Measurements from ENCODE around the gene NKX3-2. TPM values are rescaled to one million over a fixed set of nuclear protein-coding genes. Genes with fewer than 3 reads are reported as not detected.

The NKX3-2 gene
- total and polyA plus RNA-seq, 12 donors = 0.06 to 0.50 (median 0.24) TPM; not detected in 5

GRCh38 chr4:13535118-13535517, 9.2 kb downstream of the NKX3-2 start:
- H3K27me3 ChIP-seq = peaks cover 90% of the 10 kb centered on the region
- WGBS, 4 donors = 6 to 10% (median 7%) methylated on average over 18 of the region's 18 CpGs

GRCh38 chr4:13534344-13535063, 9.8 kb downstream of the NKX3-2 start:
- Histone ChIP-seq H3K9me3 (replicated peaks in 1 of 3) (no peaks in the 10 kb centered on the region), H3K27me3 (peaks cover 88% of the 10 kb centered on the region), H3K4me3 (no peak overlapping the region), H3K27ac (no peak overlapping the region), H3K36me3 (replicated peaks in 1 of 2) (no peaks in the 10 kb centered on the region), H3K4me1 (replicated peaks in 1 of 2) (no peaks in the 10 kb centered on the region)
- 3 to 6% (median 6%) methylated on average over 28 to 32 of the region's 32 CpGs for WGBS, 4 donors
- DNase-seq = peak in 1 of 7 donors; percentile 17
- TF ChIP-seq POLR2A (IDR thresholded peaks at IDR 0.05) = no peak
- TF ChIP-seq, protein P1, sequence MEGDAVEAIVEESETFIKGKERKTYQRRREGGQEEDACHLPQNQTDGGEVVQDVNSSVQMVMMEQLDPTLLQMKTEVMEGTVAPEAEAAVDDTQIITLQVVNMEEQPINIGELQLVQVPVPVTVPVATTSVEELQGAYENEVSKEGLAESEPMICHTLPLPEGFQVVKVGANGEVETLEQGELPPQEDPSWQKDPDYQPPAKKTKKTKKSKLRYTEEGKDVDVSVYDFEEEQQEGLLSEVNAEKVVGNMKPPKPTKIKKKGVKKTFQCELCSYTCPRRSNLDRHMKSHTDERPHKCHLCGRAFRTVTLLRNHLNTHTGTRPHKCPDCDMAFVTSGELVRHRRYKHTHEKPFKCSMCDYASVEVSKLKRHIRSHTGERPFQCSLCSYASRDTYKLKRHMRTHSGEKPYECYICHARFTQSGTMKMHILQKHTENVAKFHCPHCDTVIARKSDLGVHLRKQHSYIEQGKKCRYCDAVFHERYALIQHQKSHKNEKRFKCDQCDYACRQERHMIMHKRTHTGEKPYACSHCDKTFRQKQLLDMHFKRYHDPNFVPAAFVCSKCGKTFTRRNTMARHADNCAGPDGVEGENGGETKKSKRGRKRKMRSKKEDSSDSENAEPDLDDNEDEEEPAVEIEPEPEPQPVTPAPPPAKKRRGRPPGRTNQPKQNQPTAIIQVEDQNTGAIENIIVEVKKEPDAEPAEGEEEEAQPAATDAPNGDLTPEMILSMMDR (IDR thresholded peaks at IDR 0.05) = no peak
- intact Hi-C loops (cut with DNase I) = no loop called here

More at GRCh38 chr4:13535118-13535517, 9.2 kb downstream of the NKX3-2 start:
- no peak overlapping the region for H3K4me3 ChIP-seq
- DNase-seq = no peak
- H3K4me1 ChIP-seq (replicated peaks in 1 of 2) = peaks cover 0 to 4% of the 10 kb centered on the region in 2 donors
- no peak overlapping the region for H3K27ac ChIP-seq
- intact Hi-C loops (cut with DNase I) = no loop called here
- TF ChIP-seq, protein P1 (IDR thresholded peaks at IDR 0.05) = no peak
- no peaks in the 10 kb centered on the region for H3K9me3 ChIP-seq (replicated peaks in 1 of 3)
- H3K36me3 ChIP-seq (replicated peaks in 1 of 2) = no peaks in the 10 kb centered on the region

DNA sequence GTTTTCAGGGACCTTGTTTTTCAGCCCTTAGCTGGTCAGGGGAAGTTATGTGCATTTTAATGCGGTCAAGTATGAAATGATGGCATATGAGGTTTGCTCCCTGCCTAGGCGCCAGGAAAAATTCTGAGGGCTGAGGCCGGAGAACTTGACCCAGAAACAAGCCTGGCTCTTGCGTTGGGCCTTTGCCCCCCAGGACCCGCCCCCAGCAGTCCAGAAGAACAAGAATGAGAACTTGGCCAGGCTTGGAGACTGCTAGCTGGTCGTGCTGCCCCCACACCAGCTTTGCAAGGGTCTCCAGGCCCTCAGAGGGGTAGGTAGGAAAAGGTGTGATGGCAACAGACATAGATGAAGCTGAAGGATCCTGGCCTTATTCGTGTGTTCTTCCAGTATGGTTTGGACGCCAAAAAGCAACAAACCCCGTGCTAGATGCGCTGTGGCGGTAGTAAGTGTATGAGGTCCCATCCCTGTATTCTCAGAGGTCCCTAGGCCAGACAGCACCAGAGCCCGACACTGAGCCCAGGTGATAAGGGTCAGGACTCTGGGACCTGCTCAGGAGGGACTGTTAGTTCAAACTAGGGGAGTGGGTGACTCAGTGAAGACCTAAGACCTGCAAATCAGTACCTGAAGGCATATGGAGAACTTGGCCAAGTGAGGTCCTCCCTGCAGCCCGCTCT, 10.5 kb downstream of the NKX3-2 start:
- TF ChIP-seq, protein P1 (IDR thresholded peaks at IDR 0.05) = no peak
- intact Hi-C loops (cut with DNase I) = no loop called here
- 13 to 18% (median 15%) methylated on average over 11 to 13 of the region's 13 CpGs for WGBS, 4 donors
- DNase-seq = peak in 1 of 7 donors; percentile 13
- Histone ChIP-seq H3K27me3 (peaks cover 88% of the 10 kb centered on the region), H3K36me3 (replicated peaks in 1 of 2) (no peaks in the 10 kb centered on the region), H3K4me1 (replicated peaks in 1 of 2) (no peaks in the 10 kb centered on the region), H3K27ac (no peak overlapping the region), H3K9me3 (replicated peaks in 1 of 3) (no peaks in the 10 kb centered on the region), H3K4me3 (no peak overlapping the region)

DNA sequence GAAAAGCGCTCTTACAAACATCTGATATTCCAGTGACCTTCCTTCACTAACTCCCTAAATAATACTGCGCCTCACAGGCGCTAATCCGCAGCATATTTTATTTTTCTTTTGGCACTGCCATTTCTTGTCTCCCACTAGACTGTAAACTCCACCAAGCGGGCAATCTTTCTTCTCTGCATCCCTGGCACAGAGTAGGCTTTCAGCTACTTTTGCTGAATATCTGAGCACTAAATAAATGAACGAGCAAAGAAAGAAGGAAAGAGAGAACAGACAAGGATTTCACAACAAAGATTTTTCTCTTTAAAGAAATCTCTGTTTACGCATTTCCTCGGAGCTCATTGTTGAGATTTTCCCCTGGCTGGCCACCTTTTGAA, 12.7 kb downstream of the NKX3-2 start:
- 29 to 36% (median 34%) methylated on average over 8 of the region's 8 CpGs for WGBS, 4 donors
- Histone ChIP-seq H3K36me3 (replicated peaks in 1 of 2) (no peaks in the 10 kb centered on the region), H3K4me3 (no peak overlapping the region), H3K4me1 (replicated peaks in 1 of 2) (no peaks in the 10 kb centered on the region), H3K27ac (no peak overlapping the region), H3K27me3 (peaks cover 88% of the 10 kb centered on the region), H3K9me3 (replicated peaks in 1 of 3) (no peaks in the 10 kb centered on the region)
- DNase-seq = no peak
- TF ChIP-seq, protein P1 (IDR thresholded peaks at IDR 0.05) = no peak
- TF ChIP-seq POLR2A (IDR thresholded peaks at IDR 0.05) = no peak
- intact Hi-C loops (cut with DNase I) = no loop called here
